ENCODE results near the gene HEATR1. TPM values are rescaled to one million over a fixed set of nuclear protein-coding genes. Genes with fewer than 3 reads are reported as not detected.

Gene HEATR1
- total and polyA plus RNA-seq, 11 donors: 2.4 to 17.2 (median 9.9) TPM

DNA sequence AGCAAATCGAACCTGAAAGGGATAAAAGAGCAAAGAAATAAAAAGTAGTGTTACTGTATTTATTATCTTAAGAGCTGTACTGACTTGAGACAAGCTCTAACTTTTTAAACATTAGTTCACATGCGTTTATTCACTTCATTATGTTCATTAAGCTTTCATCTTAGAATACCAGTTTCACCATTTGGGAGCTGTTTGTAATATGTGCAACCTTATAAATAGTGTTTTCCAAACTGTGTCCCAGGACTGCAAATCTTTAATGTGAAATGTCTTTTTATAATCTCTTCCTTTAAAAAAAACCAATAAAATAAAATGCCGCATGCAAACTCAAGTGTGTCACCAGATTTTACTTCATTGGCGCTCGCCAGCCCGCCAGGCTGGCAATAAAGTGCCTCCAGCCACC is 52.2 kb downstream of the HEATR1 start:
- Histone ChIP-seq H3K27ac (no peak overlapping the region), H3K4me3 (no peak overlapping the region), H3K27me3 (no peaks in the 10 kb centered on the region), H3K4me1 (no peaks in the 10 kb centered on the region), H3K36me3 (peaks cover 0 to 100% (median 99%) of the 10 kb centered on the region in 9 donors), H3K9me3 (no peaks in the 10 kb centered on the region)
- DNase-seq (no peak), ATAC-seq (no peak)
- 80 to 91% (median 87%) methylated on average over 6 of the region's 6 CpGs for WGBS, 4 donors
- TF ChIP-seq, protein P1, sequence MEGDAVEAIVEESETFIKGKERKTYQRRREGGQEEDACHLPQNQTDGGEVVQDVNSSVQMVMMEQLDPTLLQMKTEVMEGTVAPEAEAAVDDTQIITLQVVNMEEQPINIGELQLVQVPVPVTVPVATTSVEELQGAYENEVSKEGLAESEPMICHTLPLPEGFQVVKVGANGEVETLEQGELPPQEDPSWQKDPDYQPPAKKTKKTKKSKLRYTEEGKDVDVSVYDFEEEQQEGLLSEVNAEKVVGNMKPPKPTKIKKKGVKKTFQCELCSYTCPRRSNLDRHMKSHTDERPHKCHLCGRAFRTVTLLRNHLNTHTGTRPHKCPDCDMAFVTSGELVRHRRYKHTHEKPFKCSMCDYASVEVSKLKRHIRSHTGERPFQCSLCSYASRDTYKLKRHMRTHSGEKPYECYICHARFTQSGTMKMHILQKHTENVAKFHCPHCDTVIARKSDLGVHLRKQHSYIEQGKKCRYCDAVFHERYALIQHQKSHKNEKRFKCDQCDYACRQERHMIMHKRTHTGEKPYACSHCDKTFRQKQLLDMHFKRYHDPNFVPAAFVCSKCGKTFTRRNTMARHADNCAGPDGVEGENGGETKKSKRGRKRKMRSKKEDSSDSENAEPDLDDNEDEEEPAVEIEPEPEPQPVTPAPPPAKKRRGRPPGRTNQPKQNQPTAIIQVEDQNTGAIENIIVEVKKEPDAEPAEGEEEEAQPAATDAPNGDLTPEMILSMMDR (IDR thresholded peaks at IDR 0.05): no peak
- no peak for TF ChIP-seq POLR2A (IDR thresholded peaks at IDR 0.05)
- intact Hi-C loops (cut with DNase I): no loop called here

DNA sequence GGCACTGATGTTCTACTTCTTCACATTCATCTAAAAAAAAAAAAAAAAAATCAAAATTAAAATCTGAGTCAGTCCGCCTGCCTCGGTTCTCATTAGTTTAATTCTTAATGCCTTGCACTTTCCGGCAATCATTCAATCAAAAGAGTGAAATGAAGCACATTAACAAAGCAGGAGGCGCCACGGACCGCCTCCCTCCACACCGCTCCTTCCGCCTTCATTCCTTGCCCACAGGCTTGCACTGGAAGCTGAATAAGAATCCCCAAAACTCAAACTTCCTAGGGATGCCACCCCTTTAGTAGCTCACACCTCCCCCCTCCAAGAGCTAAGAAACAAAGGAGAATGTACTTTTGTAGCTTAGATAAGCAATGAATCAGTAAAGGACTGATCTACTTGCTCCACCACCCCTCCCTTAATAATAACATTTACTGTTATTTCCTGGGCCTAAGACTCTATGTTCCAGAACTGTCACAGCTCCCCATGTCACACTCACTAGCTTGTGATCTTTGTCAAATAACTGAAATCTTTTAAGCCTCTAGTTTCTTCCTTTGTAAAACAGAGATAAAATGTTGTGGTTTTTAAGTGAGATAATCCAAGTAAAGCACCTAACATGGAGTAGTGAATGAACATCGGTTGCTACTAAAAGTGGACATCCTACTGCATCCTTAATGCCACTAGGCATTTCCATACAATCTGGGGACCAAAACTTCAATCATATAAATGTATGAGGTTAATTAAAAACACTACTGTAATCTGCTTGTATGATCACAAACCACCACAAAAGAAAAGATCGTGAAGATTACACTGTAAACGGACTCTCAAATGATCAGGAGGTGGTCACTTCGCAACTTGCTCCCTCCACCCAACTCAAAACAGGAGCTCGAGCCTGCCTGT is 53.1 kb downstream of the HEATR1 start:
- H3K27ac ChIP-seq: no peak overlapping the region
- ATAC-seq (no peak), DNase-seq (no peak)
- TF ChIP-seq POLR2A (IDR thresholded peaks at IDR 0.05): no peak
- TF ChIP-seq, protein P1 (IDR thresholded peaks at IDR 0.05): no peak
- no peaks in the 10 kb centered on the region for H3K4me1 ChIP-seq
- H3K36me3 ChIP-seq: peaks cover 0 to 100% (median 99%) of the 10 kb centered on the region in 9 donors
- H3K4me3 ChIP-seq: no peak overlapping the region
- intact Hi-C loops (cut with DNase I): no loop called here
- 85 to 88% (median 86%) methylated on average over 13 of the region's 13 CpGs for WGBS, 4 donors
- H3K27me3 ChIP-seq: no peaks in the 10 kb centered on the region
- no peaks in the 10 kb centered on the region for H3K9me3 ChIP-seq

DNA sequence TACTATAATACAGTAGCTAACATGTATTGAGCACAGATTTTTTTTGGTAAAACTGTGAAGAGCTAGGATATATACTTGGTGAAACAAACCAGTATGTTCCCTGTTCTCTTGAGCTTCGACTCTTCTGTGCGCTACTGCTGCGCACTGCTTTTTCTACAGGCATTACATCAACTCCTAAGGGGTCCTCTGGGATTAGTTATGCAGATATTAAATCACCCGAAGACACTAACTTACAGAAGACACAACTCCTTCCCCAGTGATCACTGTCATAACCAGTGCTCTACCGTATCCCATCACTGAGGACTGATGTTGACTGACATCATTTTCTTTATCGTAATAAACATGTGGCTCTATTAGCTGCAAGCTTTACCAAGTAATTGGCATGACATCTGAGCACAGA is 55.9 kb downstream of the HEATR1 start:
- intact Hi-C loops (cut with DNase I): loop anchor here in 2 of 10 donors (5.0 to 10.0 kb wide), 2 partner anchors 34 to 46 kb away; no protein-coding TSS in a partner anchor
- Histone ChIP-seq H3K4me3 (no peak overlapping the region), H3K36me3 (peaks cover 0 to 100% (median 100%) of the 10 kb centered on the region in 9 donors), H3K9me3 (no peaks in the 10 kb centered on the region), H3K4me1 (no peaks in the 10 kb centered on the region), H3K27me3 (no peaks in the 10 kb centered on the region), H3K27ac (no peak overlapping the region)
- 69 to 86% (median 82%) methylated on average over 6 of the region's 6 CpGs for WGBS, 4 donors
- DNase-seq (no peak), ATAC-seq (no peak)
- TF ChIP-seq POLR2A (IDR thresholded peaks at IDR 0.05): no peak
- TF ChIP-seq, protein P1 (IDR thresholded peaks at IDR 0.05): no peak

DNA sequence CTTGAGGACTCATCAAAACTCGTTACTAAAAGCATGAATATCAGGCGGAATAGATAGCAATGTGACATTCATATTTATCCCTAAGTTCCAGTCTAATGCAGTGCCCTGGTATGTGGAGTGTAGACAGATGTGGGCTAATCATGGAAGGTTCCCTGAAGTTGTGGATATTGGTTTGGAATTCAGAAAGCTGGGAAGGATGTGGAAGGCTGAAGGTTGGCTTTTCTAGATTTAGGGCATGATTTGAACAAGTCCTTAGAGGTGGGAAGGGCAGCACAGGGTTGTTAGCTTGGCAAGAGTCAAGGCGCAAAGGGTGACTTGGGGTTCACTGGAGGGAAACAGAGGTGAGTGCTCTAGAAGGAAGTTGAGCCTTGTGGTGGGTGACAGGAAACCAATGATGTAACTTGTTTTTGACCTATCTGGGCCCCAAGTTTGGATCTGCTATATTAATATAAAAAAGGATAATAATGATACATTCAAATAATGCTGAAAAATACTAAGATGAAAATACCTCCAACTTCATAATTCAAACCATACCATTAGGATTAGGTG is 58.6 kb downstream of the HEATR1 start:
- H3K9me3 ChIP-seq: no peaks in the 10 kb centered on the region
- H3K4me3 ChIP-seq: no peak overlapping the region
- H3K27me3 ChIP-seq: no peaks in the 10 kb centered on the region
- 69 to 76% (median 75%) methylated on average over 3 of the region's 3 CpGs for WGBS, 4 donors
- ATAC-seq (no peak), DNase-seq (no peak)
- H3K27ac ChIP-seq: no peak overlapping the region
- no peaks in the 10 kb centered on the region for H3K4me1 ChIP-seq
- intact Hi-C loops (cut with DNase I): loop anchor here in 2 of 10 donors (5.0 to 10.0 kb wide), 2 partner anchors 37 to 49 kb away; no protein-coding TSS in a partner anchor
- TF ChIP-seq, protein P1 (IDR thresholded peaks at IDR 0.05): no peak
- TF ChIP-seq POLR2A (IDR thresholded peaks at IDR 0.05): no peak
- H3K36me3 ChIP-seq: peaks cover 0 to 100% (median 100%) of the 10 kb centered on the region in 9 donors
